ENCODE results near the gene ZNF865.

ZNF865 gene

GRCh38 chr19:55588738-55589137 is 16.7 kb upstream of the ZNF865 start:
- DNase-seq: no peak

GRCh38 chr19:55590109-55590508 is 15.3 kb upstream of the ZNF865 start:
- no peak for DNase-seq

GRCh38 chr19:55590617-55591016 is 14.8 kb upstream of the ZNF865 start:
- DNase-seq: peak; percentile 33

GRCh38 chr19:55591555-55591954 is 13.9 kb upstream of the ZNF865 start:
- no peak for DNase-seq

GRCh38 chr19:55592391-55593090 is 12.9 kb upstream of the ZNF865 start:
- no peak for DNase-seq

GRCh38 chr19:55593096-55593772 is 12.2 kb upstream of the ZNF865 start:
- DNase-seq: no peak

- DNase-seq: no peak
These were observed 10.4 kb upstream of the ZNF865 start for GRCh38 chr19:55594996-55595545.

GRCh38 chr19:55596304-55596703 is 9.1 kb upstream of the ZNF865 start:
- DNase-seq: no peak

- no peak for DNase-seq
These were observed 7.9 kb upstream of the ZNF865 start for GRCh38 chr19:55597501-55597921.

GRCh38 chr19:55598034-55598433 is 7.4 kb upstream of the ZNF865 start:
- no peak for DNase-seq

GRCh38 chr19:55598719-55599467 is 6.6 kb upstream of the ZNF865 start:
- peak; percentile 95 for DNase-seq

- peak; percentile 99 for DNase-seq
These were observed 6.0 kb upstream of the ZNF865 start, which contains the start of gene FIZ1 for GRCh38 chr19:55599468-55599841. Gene FIZ1 (minus strand): TSS chr19:55599517. CDS start chr19:55597865, 1,652 bp downstream.

GRCh38 chr19:55599842-55600661 is 5.4 kb upstream of the ZNF865 start, which contains the start of gene ZNF524:
Gene ZNF524 (plus strand): TSS chr19:55600288. CDS start chr19:55602113, 1,825 bp downstream.
- peak; percentile 95 for DNase-seq

GRCh38 chr19:55600662-55601028 is 4.8 kb upstream of the ZNF865 start:
- no peak for DNase-seq

GRCh38 chr19:55601084-55601483 is 4.4 kb upstream of the ZNF865 start:
- DNase-seq: peak; percentile 26

GRCh38 chr19:55602104-55603001 is 3.1 kb upstream of the ZNF865 start:
- no peak for DNase-seq

- DNase-seq: no peak
These were observed 2.3 kb upstream of the ZNF865 start for GRCh38 chr19:55603115-55603514.

- no peak for DNase-seq
These were observed 1.7 kb upstream of the ZNF865 start for GRCh38 chr19:55603581-55604292.

- peak; percentile 98 for DNase-seq
These were observed 225 bp upstream of the ZNF865 start for GRCh38 chr19:55605207-55605636.

GRCh38 chr19:55606471-55606787 is 982 bp downstream of the ZNF865 start:
- DNase-seq: no peak

GRCh38 chr19:55606817-55607216 is 1.4 kb downstream of the ZNF865 start:
- DNase-seq: no peak
